ENCODE results near the gene TPSAB1.

TPSAB1 gene

GRCh38 chr16:1216296-1216619 is 24.2 kb upstream of the TPSAB1 start:
- no peak overlapping the region for H2AFZ ChIP-seq (ENCODE audit: low read depth, low read length)
- TF ChIP-seq, protein P1, sequence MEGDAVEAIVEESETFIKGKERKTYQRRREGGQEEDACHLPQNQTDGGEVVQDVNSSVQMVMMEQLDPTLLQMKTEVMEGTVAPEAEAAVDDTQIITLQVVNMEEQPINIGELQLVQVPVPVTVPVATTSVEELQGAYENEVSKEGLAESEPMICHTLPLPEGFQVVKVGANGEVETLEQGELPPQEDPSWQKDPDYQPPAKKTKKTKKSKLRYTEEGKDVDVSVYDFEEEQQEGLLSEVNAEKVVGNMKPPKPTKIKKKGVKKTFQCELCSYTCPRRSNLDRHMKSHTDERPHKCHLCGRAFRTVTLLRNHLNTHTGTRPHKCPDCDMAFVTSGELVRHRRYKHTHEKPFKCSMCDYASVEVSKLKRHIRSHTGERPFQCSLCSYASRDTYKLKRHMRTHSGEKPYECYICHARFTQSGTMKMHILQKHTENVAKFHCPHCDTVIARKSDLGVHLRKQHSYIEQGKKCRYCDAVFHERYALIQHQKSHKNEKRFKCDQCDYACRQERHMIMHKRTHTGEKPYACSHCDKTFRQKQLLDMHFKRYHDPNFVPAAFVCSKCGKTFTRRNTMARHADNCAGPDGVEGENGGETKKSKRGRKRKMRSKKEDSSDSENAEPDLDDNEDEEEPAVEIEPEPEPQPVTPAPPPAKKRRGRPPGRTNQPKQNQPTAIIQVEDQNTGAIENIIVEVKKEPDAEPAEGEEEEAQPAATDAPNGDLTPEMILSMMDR (IDR thresholded peaks at IDR 0.05; ENCODE audit: borderline replicate concordance, extremely low read depth, low read length, poor library complexity, severe bottlenecking), result no peak
- no peak for TF ChIP-seq EZH2 (IDR thresholded peaks at IDR 0.05; ENCODE audit: borderline replicate concordance, low read depth, low read length, severe bottlenecking)
- H3K4me2 ChIP-seq (ENCODE audit: insufficient read depth, low read length), result no peak overlapping the region
- H3K27me3 ChIP-seq (ENCODE audit: insufficient read depth, low read length, poor library complexity), result no peaks in the 10 kb centered on the region
- H3K4me3 ChIP-seq (ENCODE audit: low read depth in 1 of 2, low read length in 2 of 2), result no peak overlapping the region
- no peaks in the 10 kb centered on the region for H3K36me3 ChIP-seq (ENCODE audit: insufficient read depth, low read length)
- DNase-seq (no peak), ATAC-seq (ENCODE audit: insufficient read depth, low read depth) (no peak)
- no peak overlapping the region for H3K27ac ChIP-seq (ENCODE audit: low read length)
- no peaks in the 10 kb centered on the region for H3K4me1 ChIP-seq (ENCODE audit: insufficient read depth, low read length)
- H4K20me1 ChIP-seq (ENCODE audit: insufficient read depth, low read length), result peaks cover 4% of the 10 kb centered on the region; the same call in 1 of the 2 replicates
- H3K9me3 ChIP-seq (ENCODE audit: insufficient read depth, low read length, severe bottlenecking), result no peaks in the 10 kb centered on the region
- no peaks in the 10 kb centered on the region for H3K79me2 ChIP-seq (ENCODE audit: insufficient read depth, low read length)
- H3K9ac ChIP-seq (ENCODE audit: low read depth, low read length), result no peak overlapping the region

- Histone ChIP-seq H3K27ac (ENCODE audit: low read length) (no peak overlapping the region), H3K27me3 (ENCODE audit: insufficient read depth, low read length, poor library complexity) (no peaks in the 10 kb centered on the region), H3K9me3 (ENCODE audit: insufficient read depth, low read length, severe bottlenecking) (no peaks in the 10 kb centered on the region), H3K4me2 (ENCODE audit: insufficient read depth, low read length) (no peak overlapping the region), H3K79me2 (ENCODE audit: insufficient read depth, low read length) (no peaks in the 10 kb centered on the region), H3K4me3 (ENCODE audit: low read depth in 1 of 2, low read length in 2 of 2) (no peak overlapping the region), H3K4me1 (ENCODE audit: insufficient read depth, low read length) (no peaks in the 10 kb centered on the region), H3K9ac (ENCODE audit: low read depth, low read length) (no peak overlapping the region), H4K20me1 (ENCODE audit: insufficient read depth, low read length) (peaks cover 4% of the 10 kb centered on the region; the same call in 1 of the 2 replicates), H3K36me3 (ENCODE audit: insufficient read depth, low read length) (no peaks in the 10 kb centered on the region), H2AFZ (ENCODE audit: low read depth, low read length) (no peak overlapping the region)
- ATAC-seq (ENCODE audit: insufficient read depth, low read depth) (no peak), DNase-seq (no peak)
- TF ChIP-seq EZH2 (IDR thresholded peaks at IDR 0.05; ENCODE audit: borderline replicate concordance, low read depth, low read length, severe bottlenecking), result no peak
- TF ChIP-seq, protein P1 (IDR thresholded peaks at IDR 0.05; ENCODE audit: borderline replicate concordance, extremely low read depth, low read length, poor library complexity, severe bottlenecking), result no peak
Observed at GRCh38 chr16:1216681-1217400, 23.7 kb upstream of the TPSAB1 start.

DNA sequence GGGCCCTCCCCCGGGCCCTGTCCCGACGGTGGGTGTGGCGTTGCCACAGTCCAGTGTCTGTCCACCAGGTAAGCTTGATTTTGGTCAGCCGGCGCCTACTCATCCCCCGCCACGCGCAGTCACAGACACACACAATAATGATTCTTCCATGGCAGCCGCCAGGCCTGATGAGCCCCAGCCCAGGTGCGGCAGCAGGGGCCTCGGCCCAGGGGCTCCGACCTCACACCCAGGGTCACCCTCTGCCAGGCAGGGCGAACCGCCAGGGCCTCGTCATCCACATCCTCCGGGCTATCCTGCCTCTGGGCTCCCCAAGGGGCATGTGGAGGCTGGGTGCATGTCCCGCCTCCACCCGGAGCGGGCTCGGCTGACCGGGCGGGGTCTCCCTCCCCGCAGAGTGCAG is 23.0 kb upstream of the TPSAB1 start:
- Histone ChIP-seq H2AFZ (ENCODE audit: low read depth, low read length) (no peak overlapping the region), H3K27me3 (ENCODE audit: insufficient read depth, low read length, poor library complexity) (no peaks in the 10 kb centered on the region), H3K79me2 (ENCODE audit: insufficient read depth, low read length) (no peaks in the 10 kb centered on the region), H3K36me3 (ENCODE audit: insufficient read depth, low read length) (no peaks in the 10 kb centered on the region), H3K4me1 (ENCODE audit: insufficient read depth, low read length) (no peaks in the 10 kb centered on the region), H3K27ac (ENCODE audit: low read length) (no peak overlapping the region), H3K9ac (ENCODE audit: low read depth, low read length) (no peak overlapping the region), H3K4me3 (ENCODE audit: low read depth in 1 of 2, low read length in 2 of 2) (no peak overlapping the region), H3K4me2 (ENCODE audit: insufficient read depth, low read length) (no peak overlapping the region), H4K20me1 (ENCODE audit: insufficient read depth, low read length) (peaks cover 5% of the 10 kb centered on the region; the same call in 1 of the 2 replicates), H3K9me3 (ENCODE audit: insufficient read depth, low read length, severe bottlenecking) (no peaks in the 10 kb centered on the region)
- no peak for ATAC-seq (ENCODE audit: insufficient read depth, low read depth)
- DNase-seq, result no peak
- TF ChIP-seq, protein P1 (IDR thresholded peaks at IDR 0.05; ENCODE audit: borderline replicate concordance, extremely low read depth, low read length, poor library complexity, severe bottlenecking), result no peak
- no peak for TF ChIP-seq EZH2 (IDR thresholded peaks at IDR 0.05; ENCODE audit: borderline replicate concordance, low read depth, low read length, severe bottlenecking)
